DMS153 (cell line): ENCODE data around the gene NIT2.
A peak's percentile ranks its signal among the peaks of the same experiment; 100 is the strongest.
"Not testable (repeated sequence)": the region's sequence is repeated elsewhere in the genome, so short reads cannot be mapped to it uniquely, and the experiment has no call there.

Experiments
- DNase-seq: peaks from one replicate; lab custom pipeline; 2025; lab: John Stamatoyannopoulos, UW

NIT2 gene, protein sequence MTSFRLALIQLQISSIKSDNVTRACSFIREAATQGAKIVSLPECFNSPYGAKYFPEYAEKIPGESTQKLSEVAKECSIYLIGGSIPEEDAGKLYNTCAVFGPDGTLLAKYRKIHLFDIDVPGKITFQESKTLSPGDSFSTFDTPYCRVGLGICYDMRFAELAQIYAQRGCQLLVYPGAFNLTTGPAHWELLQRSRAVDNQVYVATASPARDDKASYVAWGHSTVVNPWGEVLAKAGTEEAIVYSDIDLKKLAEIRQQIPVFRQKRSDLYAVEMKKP

DNA sequence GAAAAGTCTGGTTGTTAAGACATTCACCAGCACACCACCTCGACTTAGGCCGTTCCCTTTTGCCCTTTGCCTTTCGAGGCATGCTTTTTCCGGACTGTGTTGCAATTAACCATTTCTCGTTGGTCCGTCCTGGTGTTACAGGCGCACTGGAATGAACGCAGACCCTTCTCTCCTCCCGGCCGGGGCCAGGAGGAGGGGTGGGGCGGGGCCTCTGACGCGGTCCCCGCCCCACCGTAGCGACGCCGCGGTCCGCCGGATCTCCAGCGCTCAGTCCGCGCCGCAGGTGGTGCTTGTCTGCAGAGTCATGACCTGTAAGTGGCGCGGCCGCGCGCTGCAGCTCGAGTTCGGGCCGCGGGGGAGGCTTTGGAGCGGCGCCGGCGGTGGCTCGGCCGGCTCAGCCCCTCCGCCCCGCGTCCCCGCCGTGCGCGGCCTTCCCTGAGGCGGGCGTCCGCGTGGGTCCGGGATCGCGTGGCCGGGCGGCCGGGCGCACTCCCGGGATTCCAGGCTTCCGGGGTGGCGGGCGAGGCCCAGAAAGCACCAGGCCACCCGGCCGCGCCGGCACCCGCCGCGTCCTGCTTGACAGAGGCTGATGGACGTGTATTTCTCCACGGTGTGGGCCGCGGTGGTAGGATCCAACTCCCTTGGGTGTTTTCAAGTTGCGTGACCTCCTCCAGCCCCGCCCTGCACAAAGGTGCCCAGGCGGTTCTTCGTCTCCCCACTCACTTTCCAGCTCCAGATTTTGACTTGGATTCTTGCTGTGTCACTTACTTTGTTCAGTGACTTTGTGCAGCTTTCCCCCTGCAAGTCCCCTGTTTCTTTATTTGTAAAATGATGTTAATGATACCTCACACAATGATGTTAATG lies at the start of gene NIT2:
Gene NIT2, plus strand, starts transcription at position 270 of the 864 bp plus-strand sequence. Its CDS starts 35 bp downstream, at position 305.
- DNase-seq: peak; percentile 49

DNA sequence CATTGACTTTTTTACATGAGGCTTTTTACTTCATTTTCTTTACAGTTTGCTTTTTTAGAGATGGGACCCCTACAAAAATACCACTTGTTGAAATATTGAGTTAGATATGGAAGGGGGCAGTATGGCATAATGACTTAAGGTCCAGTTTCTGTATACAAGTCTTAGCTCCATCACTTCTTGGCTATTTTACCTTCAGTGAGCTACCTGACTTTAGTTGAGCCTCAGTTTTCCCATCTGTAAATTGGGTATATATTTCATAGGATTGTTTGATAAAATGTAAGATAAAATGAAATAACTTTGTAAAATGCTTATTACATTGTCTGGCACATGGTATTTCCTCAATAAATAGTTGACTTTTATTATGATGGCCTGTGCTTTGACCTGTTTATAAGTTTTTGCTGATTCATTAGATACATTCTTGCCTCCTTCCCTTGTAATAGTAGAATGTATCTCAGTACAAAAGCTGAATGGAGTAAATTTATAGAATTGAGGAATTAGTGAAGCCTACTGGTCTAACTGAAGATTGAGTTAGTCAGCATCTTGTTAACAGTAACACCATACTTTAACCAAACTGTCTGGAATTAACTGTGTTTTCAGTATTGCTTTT lies 46.2 kb upstream of the NIT2 start:
- no peak for DNase-seq

DNA sequence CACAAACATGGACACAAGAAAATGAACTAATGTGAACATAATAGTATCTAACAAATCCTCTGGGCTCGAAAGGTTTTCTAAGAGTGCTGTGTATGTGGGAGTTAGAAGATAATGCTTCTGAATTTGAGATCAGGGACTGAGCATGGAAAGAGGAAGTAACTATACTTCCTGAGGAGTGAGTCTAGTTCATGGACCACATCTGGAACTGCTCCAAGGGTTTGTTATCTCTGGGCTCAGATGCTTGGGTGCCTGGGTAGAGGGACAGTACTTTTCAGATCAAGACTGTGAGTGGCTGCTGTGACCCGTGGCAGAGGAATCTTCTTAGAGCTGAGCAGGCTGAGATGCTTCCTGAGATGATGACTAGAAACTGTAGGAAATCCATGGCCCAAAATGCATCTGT lies 45.2 kb upstream of the NIT2 start:
- no peak for DNase-seq

DNA sequence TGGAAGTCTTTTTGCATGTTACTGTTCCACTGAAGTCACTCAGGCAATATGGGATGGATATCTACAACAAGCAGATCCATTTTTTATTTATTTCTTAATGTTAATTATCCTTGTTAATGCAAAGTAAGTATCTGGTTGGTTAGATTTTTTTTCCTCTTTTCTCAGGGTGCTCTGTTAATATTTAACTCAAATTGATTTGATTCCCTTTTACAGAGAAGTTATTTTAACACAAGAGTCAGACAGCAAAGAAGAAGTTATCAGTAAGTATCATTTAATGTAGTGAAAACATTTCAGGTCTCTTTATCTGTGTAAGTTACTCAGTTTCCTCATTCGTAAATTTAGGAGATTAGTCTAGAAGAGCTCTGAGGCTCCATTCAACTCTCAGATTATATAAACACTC lies 39.5 kb upstream of the NIT2 start:
- no peak for DNase-seq

DNA sequence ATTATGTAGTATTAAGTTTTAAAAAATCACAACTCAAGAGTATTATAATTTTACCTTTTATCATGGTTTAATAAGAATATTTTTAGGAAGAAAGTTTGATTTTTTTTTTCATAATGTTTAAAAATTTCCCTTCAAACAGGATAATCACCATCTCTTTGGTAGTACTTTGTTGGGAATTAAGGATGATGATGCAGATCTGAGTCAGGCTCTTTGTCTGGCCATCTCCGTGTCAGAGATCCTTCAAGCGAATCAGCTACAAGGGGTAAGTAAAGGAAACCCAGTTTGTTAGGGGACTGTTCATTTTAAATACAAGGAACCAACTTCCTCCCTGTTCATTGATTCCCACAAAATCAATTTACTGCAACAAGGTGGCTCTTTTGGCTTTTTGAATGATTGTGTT lies 36.8 kb upstream of the NIT2 start:
- no peak for DNase-seq

DNA sequence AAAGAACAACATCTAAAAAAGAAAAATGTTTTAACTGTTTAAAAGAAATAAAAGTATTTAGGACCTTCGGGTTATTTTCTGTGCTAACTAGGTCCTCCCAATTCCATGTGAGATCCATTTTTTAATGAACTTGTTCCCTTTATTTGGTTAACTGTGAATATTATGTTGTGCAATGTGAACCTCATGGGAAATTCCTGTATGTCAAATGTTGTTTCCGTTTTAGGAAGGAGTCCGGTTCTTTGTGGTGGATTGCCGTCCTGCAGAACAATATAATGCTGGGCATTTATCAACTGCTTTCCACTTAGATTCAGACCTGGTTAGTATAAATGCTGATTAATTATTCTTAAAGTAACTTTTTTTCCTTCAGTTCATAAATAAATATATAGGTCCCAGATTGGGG lies 35.5 kb upstream of the NIT2 start:
- no peak for DNase-seq

DNA sequence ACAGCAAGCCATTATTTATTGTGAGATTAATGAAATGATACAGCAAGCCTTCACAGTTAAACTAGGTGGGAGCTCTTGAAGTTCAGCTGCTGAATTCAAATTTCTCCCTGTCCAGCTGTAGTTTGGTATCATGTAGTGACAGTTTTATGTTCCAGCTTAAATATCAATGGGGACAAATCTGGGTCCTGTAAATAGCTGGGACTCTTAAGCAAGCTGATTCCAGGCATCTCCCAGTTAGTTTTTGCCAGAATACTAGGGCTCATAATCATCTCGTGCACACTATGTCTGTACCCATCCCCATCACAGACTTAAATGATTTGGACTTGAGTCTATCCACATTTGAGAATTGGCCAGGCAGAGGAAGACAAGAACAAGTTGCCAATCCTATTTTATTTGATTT lies 27.9 kb upstream of the NIT2 start:
- no peak for DNase-seq

DNA sequence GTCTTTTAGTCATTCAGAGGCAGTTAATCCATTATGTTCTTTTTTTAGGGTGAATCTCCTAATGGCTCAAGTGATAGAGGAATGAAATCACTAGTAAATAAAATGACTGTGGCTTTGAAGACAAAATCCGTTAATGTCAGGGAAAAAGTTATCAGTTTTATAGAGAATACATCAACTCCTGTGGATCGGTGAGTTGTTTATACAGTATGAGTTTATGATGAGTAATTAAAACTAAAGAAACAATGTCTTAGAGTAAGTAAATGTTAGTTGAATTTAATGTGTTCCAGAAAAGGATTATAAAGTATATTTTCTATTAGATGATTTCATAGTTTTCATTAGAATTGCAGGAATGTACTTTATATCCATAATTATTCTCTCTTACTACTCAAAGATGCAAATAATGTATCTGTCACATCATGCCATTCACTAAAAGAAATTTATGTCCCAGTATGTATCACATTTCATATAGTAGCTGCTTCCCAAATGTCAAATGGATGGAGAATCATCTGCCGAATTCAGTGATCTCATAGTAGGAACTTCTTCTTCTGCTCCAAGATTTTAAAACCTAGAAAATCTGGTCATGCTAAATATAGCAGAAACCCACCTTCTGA lies 24.1 kb upstream of the NIT2 start:
- no peak for DNase-seq

DNA sequence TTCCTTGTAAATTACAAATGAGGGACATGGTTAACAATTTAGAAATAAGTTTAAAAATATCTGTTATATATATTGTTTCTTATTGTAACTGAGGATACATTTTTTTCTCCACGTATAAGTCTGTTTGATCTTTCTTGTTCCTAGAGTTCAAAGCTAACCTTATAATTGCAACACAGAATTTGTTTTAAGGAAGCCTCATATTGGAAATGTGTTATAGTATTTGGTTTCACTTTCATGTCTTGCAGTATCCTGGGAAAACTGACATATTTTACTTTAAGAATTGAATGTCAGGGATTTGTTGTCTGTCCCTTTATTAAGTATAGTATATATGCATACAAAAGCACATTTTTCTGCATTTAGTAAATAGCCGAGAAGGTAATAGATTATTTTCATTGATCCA lies 23.5 kb upstream of the NIT2 start:
- no peak for DNase-seq

DNA sequence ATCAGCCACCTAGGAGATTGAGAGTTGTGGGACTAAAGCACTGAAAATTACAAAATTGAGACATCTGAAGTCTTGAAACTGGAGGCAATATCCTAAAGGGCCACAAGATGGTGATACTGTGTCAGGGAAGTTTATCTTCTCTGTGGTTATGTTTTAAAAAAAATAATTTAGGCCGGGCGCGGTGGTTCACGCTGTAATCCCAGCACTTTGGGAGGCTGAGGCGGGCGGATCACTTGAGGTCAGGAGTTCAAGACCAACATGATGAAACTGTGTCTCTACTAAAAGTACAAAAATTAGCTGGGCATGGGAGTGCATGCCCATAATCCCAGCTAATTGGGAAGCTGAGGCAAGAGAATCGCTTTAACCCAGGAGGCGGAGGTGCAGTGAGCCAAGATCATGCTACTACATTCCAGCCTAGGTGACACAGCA lies 17.9 kb upstream of the NIT2 start:
- no peak for DNase-seq

DNA sequence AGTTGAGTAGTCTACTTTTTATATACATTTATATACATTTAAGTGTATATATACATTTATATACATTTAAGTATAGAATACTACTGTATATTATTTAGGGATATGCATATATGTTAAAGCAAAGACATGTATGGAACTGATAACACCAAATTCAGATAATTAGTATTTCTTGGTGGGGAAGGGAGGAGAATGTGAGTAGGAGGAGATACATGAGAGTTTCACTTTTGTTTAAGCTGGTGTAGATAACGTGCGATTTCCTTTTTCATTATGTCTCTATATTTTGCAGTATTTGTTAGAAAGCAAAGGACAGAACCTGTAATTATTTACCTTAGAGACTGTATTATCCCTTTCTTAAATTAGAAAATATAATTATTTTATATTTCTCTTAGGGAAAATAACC lies 16.6 kb upstream of the NIT2 start:
- DNase-seq: no peak

DNA sequence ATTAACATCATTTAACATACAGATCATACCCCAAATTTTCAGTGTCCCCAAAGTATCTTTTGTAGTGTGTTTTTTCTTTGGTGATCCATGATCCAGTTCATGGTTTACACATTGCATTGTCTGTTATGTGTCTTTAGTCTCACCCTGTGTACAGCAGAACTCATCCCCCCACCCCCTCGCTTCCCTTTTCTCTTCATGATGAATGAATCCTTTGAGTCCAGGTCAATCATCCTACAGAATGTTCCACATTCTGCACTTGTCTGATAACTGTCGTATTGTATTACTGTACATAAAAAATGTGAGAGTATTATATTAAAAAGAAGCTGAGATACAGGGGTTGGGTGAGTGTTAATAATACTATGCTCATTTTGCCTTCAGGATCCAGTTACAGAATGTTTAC lies 14.6 kb upstream of the NIT2 start:
- no peak for DNase-seq

DNA sequence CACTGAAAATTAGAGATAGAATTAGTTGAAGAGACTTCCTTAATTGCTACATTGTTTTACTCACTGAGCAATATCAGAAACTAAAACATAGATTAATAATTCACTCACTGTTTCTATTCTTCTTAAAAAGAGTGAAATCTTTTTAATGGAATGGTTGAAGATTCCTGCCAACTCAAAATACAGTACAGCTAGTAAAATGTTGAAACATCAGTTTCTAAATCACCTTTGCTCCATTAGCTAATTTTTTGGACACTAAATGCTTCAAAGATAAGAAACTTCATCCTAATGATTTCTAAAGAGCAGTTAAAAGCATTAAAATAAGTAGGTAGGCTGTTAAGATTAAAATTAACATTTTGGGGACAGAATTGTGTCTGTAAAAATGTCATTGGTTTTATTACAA lies 10.5 kb upstream of the NIT2 start:
- DNase-seq: no peak

DNA sequence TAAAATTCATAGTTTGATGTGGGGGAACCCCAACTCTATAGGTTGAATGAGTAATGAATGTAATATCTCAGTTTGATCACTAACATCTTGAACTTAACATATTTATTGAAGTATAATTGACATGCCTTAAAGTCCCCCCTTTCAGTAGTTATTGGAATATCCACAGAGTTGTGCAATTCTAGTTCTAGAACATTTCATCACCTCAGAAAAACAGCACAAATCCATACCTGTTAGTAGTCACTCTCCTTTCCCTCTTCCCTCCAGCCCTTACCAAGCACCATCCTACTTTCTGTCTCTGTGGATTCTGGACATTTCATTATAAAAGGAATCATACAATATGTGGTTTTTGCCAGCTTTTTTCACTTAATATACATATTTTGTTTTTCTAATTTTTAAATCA lies 8.7 kb upstream of the NIT2 start:
- no peak for DNase-seq

DNA sequence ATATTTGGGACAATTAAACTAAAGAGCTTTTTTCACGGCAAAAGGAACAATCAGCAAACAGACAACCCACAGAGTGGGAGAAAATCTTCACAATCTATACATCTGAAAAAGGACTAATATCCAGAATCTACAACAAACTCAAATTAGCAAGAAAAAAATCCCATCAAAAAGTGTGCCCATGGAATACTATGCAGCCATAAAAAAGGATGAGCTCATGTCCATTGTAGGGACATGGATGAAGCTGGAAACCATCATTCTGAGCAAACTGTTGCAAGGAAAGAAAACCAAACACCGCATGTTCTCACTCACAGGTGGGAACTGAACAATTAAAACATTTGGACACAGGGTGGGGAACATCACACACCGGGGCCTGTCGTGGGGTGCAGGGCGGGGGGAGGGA lies 7.2 kb upstream of the NIT2 start:
- DNase-seq: not testable (repeated sequence)

DNA sequence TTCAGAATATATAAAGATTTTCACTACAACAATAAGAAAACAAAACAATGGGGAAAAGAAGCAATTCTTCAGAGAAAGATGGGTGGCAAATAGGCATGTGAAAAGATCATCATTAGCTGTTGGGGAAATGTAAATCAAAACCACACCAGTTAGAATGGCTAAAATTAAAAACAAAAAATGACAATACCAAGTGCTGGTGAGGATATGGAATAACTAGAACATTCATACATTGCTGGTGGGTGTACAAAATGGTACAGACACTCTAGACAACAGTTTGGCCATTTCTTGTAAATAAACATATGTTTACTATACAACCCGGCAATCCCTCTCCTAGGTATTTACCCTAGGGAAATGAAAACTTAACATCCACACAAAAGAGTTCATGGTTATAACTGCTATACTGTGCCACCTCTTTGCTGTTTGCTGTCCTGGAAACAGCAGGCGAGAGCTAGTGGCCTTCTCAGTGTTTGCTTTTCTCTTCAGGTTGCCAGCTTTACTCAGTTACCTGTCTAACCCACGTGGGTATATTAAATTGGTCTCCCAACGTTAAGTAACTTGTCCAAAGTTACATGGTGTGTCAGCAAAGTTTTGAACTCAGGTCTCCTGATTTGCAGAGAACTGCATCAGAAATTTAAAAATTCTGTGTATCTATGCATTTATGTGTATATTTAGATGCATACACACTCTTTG lies 4.6 kb upstream of the NIT2 start:
- DNase-seq: peak; percentile 40

DNA sequence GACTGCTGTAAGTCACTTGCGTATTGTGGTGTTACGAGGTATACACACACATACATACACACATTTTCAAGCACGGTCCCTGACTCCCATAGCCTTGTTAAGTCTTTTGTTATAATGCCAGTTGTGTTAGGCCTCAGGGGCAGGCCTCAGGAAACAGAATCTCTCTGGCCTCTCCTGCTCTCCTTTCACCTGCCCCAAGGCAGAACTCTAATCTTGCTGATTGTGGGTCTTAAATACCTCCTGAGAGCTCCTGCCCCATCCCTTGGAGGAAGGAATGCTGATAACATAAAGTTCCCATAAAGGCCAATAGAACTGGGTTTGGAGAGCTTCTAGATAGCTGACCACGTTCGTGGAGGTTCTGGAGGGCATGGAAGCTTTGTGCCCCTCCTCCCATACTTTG lies 3.9 kb upstream of the NIT2 start:
- no peak for DNase-seq

DNA sequence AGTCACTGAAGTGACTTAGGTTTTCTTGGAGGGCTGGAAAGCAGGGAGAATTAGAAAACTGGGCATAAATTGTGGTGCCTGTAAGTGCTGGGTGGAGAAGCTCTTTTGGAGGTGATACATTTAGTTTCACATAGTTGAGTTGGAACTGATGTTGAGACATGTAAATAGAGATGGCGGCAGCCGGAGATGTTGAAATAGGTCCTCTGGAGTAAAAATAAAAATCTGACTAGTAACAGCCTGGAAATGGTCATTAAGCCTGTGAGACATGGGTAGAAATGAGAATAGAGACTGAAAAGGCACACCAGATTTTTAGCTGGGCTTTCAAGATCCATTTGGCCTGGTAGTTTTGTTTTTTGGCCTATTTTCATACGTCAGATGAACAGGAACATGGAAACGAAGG lies 2.9 kb upstream of the NIT2 start:
- DNase-seq: no peak

DNA sequence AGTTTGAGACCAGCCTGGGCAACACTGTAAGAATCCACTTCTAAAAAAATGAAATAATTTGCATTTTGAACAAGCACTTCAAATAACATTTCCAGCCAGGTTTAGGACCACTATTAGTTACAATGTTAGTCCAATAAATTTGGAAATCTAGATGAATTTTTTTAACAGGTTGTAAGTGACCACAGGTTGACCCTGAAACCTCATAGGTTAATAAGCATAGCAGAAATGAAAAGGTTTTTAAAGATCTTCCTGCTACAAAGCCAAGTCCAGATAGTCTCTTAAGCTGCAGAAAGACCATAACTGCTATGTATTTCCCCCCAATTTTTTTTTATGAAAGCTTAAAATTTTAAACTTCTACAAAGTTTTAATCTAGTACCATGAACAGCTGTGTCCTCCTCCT lies 1.5 kb upstream of the NIT2 start:
- no peak for DNase-seq

DNA sequence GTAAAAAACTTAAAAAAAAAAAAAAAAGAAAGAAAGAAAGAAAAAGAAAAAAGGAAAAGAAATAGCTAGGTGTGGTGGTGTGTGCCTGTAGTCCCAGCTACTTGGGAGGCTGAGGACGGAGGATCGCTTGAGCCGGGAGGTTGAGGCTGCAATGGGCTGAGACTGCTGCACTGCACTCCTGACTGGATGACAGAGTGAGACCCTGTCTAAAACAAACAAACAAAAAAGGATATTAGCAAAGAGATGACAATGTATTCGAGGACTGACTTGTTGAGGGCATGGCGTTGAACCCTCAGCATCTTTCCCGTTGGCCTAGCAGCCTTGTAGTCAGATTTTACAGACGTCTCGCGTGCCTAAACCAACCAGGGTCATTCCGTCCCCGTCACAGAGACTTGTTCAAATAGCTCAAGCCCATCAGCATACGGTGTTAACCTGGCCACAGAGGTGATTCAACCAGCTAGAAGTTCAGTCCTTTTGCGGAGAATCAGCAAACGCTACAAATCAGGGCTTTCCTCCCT lies 528 bp upstream of the NIT2 start:
- DNase-seq: no peak

DNA sequence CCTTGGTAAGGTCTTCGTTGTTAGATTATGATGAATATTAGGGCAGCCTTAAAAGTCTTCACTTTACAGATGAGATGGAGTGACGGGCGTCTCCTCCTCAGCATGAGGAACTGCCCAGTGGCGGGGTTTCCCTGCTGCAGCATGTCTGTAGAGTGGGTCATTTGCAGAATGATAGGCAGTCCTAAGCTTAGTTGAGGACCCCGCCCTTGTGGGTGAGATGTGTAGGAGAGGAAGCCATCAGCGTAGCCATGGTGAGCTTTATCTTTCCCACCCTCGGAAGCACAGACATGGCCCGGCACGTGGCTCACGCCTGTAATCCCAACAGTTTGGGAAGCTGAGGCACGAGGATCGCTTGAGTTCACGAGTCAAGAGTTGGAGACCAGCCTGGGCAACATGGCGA lies 877 bp downstream of the NIT2 start:
- peak; percentile 9 for DNase-seq

DNA sequence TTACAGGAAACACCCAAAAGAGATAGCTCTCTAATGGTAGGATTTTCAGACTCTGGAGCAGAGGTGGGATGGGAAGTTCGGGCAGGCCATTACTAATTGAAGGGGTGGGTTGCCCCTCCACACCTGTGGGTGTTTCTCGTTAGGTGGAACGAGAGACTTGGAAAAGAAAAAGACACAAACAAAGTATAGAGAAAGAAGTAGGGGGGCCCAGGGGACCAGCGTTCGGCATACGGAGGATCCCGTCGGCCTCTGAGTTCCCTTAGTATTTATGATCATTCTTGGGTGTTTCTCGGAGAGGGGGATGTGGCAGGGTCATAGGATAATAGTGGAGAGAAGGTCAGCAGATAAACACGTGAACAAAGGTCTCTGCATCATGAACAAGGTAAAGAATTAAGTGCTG lies 1.7 kb downstream of the NIT2 start:
- not testable (repeated sequence) for DNase-seq
